ENCODE results near the gene KRTAP4-2.
"Not testable (repeated sequence)": the region's sequence is repeated elsewhere in the genome, so short reads cannot be mapped to it uniquely, and the experiment has no call there.

KRTAP4-2 gene

GRCh38 chr17:41177727-41178271 is at the start of gene KRTAP4-2:
TSS of gene KRTAP4-2 (minus strand) at chr17:41178221. CDS start at chr17:41178164, 57 bp downstream.
- no peak for DNase-seq (ENCODE audit: low read depth)

GRCh38 chr17:41226598-41227095 is 48.6 kb upstream of the KRTAP4-2 start, which contains the start of gene KRTAP9-2:
TSS of gene KRTAP9-2 (plus strand) at chr17:41226648. CDS start at chr17:41226655, 7 bp downstream.
- DNase-seq (ENCODE audit: low read depth): not testable (repeated sequence)

GRCh38 chr17:41226051-41226450 is 48.0 kb upstream of the KRTAP4-2 start:
- no peak for DNase-seq (ENCODE audit: low read depth)

GRCh38 chr17:41223821-41224220 is 45.8 kb upstream of the KRTAP4-2 start:
- DNase-seq (ENCODE audit: low read depth): no peak

GRCh38 chr17:41215681-41216080 is 37.7 kb upstream of the KRTAP4-2 start:
- no peak for DNase-seq (ENCODE audit: low read depth)

GRCh38 chr17:41212524-41213169 is 34.6 kb upstream of the KRTAP4-2 start:
- DNase-seq (ENCODE audit: low read depth): no peak

GRCh38 chr17:41211845-41212466 is 33.9 kb upstream of the KRTAP4-2 start:
- DNase-seq (ENCODE audit: low read depth): no peak

- DNase-seq (ENCODE audit: low read depth): no peak
Observed at GRCh38 chr17:41199421-41200078, 21.5 kb upstream of the KRTAP4-2 start.

- no peak for DNase-seq (ENCODE audit: low read depth)
Observed at GRCh38 chr17:41196068-41196467, 18.0 kb upstream of the KRTAP4-2 start.

GRCh38 chr17:41190328-41190727 is 12.3 kb upstream of the KRTAP4-2 start:
- no peak for DNase-seq (ENCODE audit: low read depth)

- not testable (repeated sequence) for DNase-seq (ENCODE audit: low read depth)
Observed at GRCh38 chr17:41189837-41190318, 11.9 kb upstream of the KRTAP4-2 start, which contains the start of gene KRTAP9-1. TSS of gene KRTAP9-1 (plus strand) at chr17:41189887. CDS start at chr17:41189887, 0 bp downstream.

GRCh38 chr17:41186872-41187271 is 8.9 kb upstream of the KRTAP4-2 start:
- DNase-seq (ENCODE audit: low read depth): no peak

GRCh38 chr17:41185001-41185400 is 7.0 kb upstream of the KRTAP4-2 start:
- DNase-seq (ENCODE audit: low read depth): no peak

- no peak for DNase-seq (ENCODE audit: low read depth)
Observed at GRCh38 chr17:41184480-41184961, 6.5 kb upstream of the KRTAP4-2 start, which contains the start of gene KRTAP4-1. TSS of gene KRTAP4-1 (minus strand) at chr17:41184911. CDS start at chr17:41184854, 57 bp downstream.

- DNase-seq (ENCODE audit: low read depth): no peak
Observed at GRCh38 chr17:41178843-41179616, 1.0 kb upstream of the KRTAP4-2 start.

GRCh38 chr17:41178341-41178740 is 320 bp upstream of the KRTAP4-2 start:
- DNase-seq (ENCODE audit: low read depth): no peak

- DNase-seq (ENCODE audit: low read depth): no peak
Observed at GRCh38 chr17:41176744-41177387, 1.2 kb downstream of the KRTAP4-2 start.

- DNase-seq (ENCODE audit: low read depth): no peak
Observed at GRCh38 chr17:41171886-41172285, 6.1 kb downstream of the KRTAP4-2 start.

GRCh38 chr17:41168121-41168520 is 9.9 kb downstream of the KRTAP4-2 start, which contains the start of gene KRTAP4-3:
TSS of gene KRTAP4-3 (minus strand) at chr17:41168221. CDS start at chr17:41168172, 49 bp downstream.
- DNase-seq (ENCODE audit: low read depth): no peak

- no peak for DNase-seq (ENCODE audit: low read depth)
Observed at GRCh38 chr17:41167561-41167960, 10.5 kb downstream of the KRTAP4-2 start.

- no peak for DNase-seq (ENCODE audit: low read depth)
Observed at GRCh38 chr17:41163828-41164227, 14.2 kb downstream of the KRTAP4-2 start.
